ENCODE measurements around the gene FBP2.
"Not testable (repeated sequence)": the region's sequence is repeated elsewhere in the genome, so short reads cannot be mapped to it uniquely, and the experiment has no call there.

Gene FBP2

GRCh38 chr9:94563548-94563947 lies 30.1 kb downstream of the FBP2 start:
- TF ChIP-seq GATA1 (IDR thresholded peaks at IDR 0.05; ENCODE audit: low read depth, low read length) = no peak
- TF ChIP-seq POLR2A (IDR thresholded peaks at IDR 0.05; ENCODE audit: low read length) = no peak
- no peak for DNase-seq

GRCh38 chr9:94560237-94560636 lies 33.4 kb downstream of the FBP2 start:
- no peak for TF ChIP-seq GATA1 (IDR thresholded peaks at IDR 0.05; ENCODE audit: low read depth, low read length)
- no peak for TF ChIP-seq POLR2A (IDR thresholded peaks at IDR 0.05; ENCODE audit: low read length)
- DNase-seq = no peak

GRCh38 chr9:94557376-94557775 lies 36.2 kb downstream of the FBP2 start:
- DNase-seq = no peak
- TF ChIP-seq POLR2A (IDR thresholded peaks at IDR 0.05; ENCODE audit: low read length) (no peak), GATA1 (IDR thresholded peaks at IDR 0.05; ENCODE audit: low read depth, low read length) (no peak)

GRCh38 chr9:94554439-94555331 lies 38.9 kb downstream of the FBP2 start, which contains the start of gene PCAT7:
TSS of gene PCAT7 (plus strand) at chr9:94555083.
- DNase-seq = peak; percentile 26 to 42
- TF ChIP-seq POLR2A (IDR thresholded peaks at IDR 0.05; ENCODE audit: low read length) (no peak), GATA1 (IDR thresholded peaks at IDR 0.05; ENCODE audit: low read depth, low read length) (no peak)

- DNase-seq = peak; percentile 26 to 58
- TF ChIP-seq POLR2A (IDR thresholded peaks at IDR 0.05; ENCODE audit: low read length) = no peak
- TF ChIP-seq GATA1 (IDR thresholded peaks at IDR 0.05; ENCODE audit: low read depth, low read length) = no peak
Measured at GRCh38 chr9:94554078-94554438, 39.6 kb downstream of the FBP2 start.

- TF ChIP-seq POLR2A (IDR thresholded peaks at IDR 0.05; ENCODE audit: low read length) (no peak), GATA1 (IDR thresholded peaks at IDR 0.05; ENCODE audit: low read depth, low read length) (no peak)
- DNase-seq = no peak
Measured at GRCh38 chr9:94553029-94553938, 40.3 kb downstream of the FBP2 start.

GRCh38 chr9:94545940-94546339 lies 47.7 kb downstream of the FBP2 start:
- DNase-seq = no peak
- TF ChIP-seq POLR2A (IDR thresholded peaks at IDR 0.05; ENCODE audit: low read length) (no peak), GATA1 (IDR thresholded peaks at IDR 0.05; ENCODE audit: low read depth, low read length) (no peak)

- DNase-seq = not testable (repeated sequence)
Measured at GRCh38 chr9:94544335-94544734, 49.3 kb downstream of the FBP2 start.

GRCh38 chr9:94538908-94539307 lies 54.7 kb downstream of the FBP2 start:
- no peak for TF ChIP-seq GATA1 (IDR thresholded peaks at IDR 0.05; ENCODE audit: low read depth, low read length)
- TF ChIP-seq POLR2A (IDR thresholded peaks at IDR 0.05; ENCODE audit: low read length) = no peak
- DNase-seq = no peak

- no peak for TF ChIP-seq GATA1 (IDR thresholded peaks at IDR 0.05; ENCODE audit: low read depth, low read length)
- TF ChIP-seq POLR2A (IDR thresholded peaks at IDR 0.05; ENCODE audit: low read length) = no peak
- DNase-seq = no peak
Measured at GRCh38 chr9:94534901-94535300, 58.7 kb downstream of the FBP2 start.

- TF ChIP-seq GATA1 (IDR thresholded peaks at IDR 0.05; ENCODE audit: low read depth, low read length) (no peak), POLR2A (IDR thresholded peaks at IDR 0.05; ENCODE audit: low read length) (no peak)
- DNase-seq = no peak
Measured at GRCh38 chr9:94533601-94534000, 60.0 kb downstream of the FBP2 start.

GRCh38 chr9:94533155-94533554 lies 60.5 kb downstream of the FBP2 start:
- DNase-seq = no peak
- TF ChIP-seq POLR2A (IDR thresholded peaks at IDR 0.05; ENCODE audit: low read length) = no peak
- no peak for TF ChIP-seq GATA1 (IDR thresholded peaks at IDR 0.05; ENCODE audit: low read depth, low read length)

- DNase-seq = no peak
- TF ChIP-seq GATA1 (IDR thresholded peaks at IDR 0.05; ENCODE audit: low read depth, low read length) (no peak), POLR2A (IDR thresholded peaks at IDR 0.05; ENCODE audit: low read length) (no peak)
Measured at GRCh38 chr9:94528886-94529285, 64.7 kb downstream of the FBP2 start.

- TF ChIP-seq GATA1 (IDR thresholded peaks at IDR 0.05; ENCODE audit: low read depth, low read length) = no peak
- TF ChIP-seq POLR2A (IDR thresholded peaks at IDR 0.05; ENCODE audit: low read length) = no peak
Measured at GRCh38 chr9:94526951-94527350, 66.7 kb downstream of the FBP2 start.

More at GRCh38 chr9:94526951-94527350, 66.7 kb downstream of the FBP2 start:
- no peak for DNase-seq
